GM12878 (cell line): ENCODE results near the gene STEAP2. TPM values are rescaled to one million over a fixed set of nuclear protein-coding genes. Genes with fewer than 3 reads are reported as not detected.

Experiments
- ATAC-seq: fragments of 200-7000 bp; cut with Tn5 transposase; 3 replicates; pipeline ENCODE4 v1.9.1; 2020; ENCODE audit warnings: mild to moderate bottlenecking, moderate library complexity
- BruUV-seq: library from RNA; stranded (reverse); fragments of 400-500 nt; replicated peaks from 2 replicates; lab custom pipeline; 2021; lab: Mats Ljungman, UMichigan
- CTCF ChIA-PET: fragments of 300-600 bp; sonication (Branson Sonifier 250); formaldehyde crosslinking; extraction: SDS; loops from one replicate; lab custom pipeline; 2021; ENCODE audit warnings: inconsistent platforms; lab: Yijun Ruan, JAX
- POLR2A ChIA-PET: fragments of 350-600 bp; formaldehyde crosslinking; extraction: SDS; loops from one replicate; lab custom pipeline; 2021; ENCODE audit warnings: inconsistent platforms; lab: Charles Lee
- RAD21 ChIA-PET: fragments of 300-600 bp; sonication (Branson Sonifier 250); formaldehyde crosslinking; loops from one replicate; lab custom pipeline; 2023; ENCODE audit warnings: antibody characterized with exemption; ENCODE audit not compliant: unreplicated experiment; lab: Charles Lee
- SMC1A ChIA-PET: fragments of 300-600 bp; sonication (Branson Sonifier 250); formaldehyde crosslinking; loops from one replicate; lab custom pipeline; 2023; ENCODE audit not compliant: unreplicated experiment, uncharacterized antibody; lab: Charles Lee
- DNase-seq: peaks from one replicate; pipeline ENCODE4 v3.0.0-alpha.2; 2011; ENCODE audit warnings: low read depth, low spot score
- FAIRE-seq: peaks from 3 replicates; lab custom pipeline; 2011; peaks lifted over from hg19 to GRCh38; lab: Jason Lieb, UNC
- H2AFZ ChIP-seq: 2 replicates; pipeline ENCODE4 v1.6.0; 2011; ENCODE audit warnings: low read depth, low read length, control low read depth; ENCODE audit not compliant: control insufficient read depth
- H3K27ac ChIP-seq: 2 replicates; pipeline ENCODE4 v1.5.1; 2011; ENCODE audit warnings: control low read depth; ENCODE audit not compliant: control insufficient read depth, insufficient read depth
- H3K27me3 ChIP-seq, 2 experiments: replicated peaks in 1 of 2; 2 replicates each; pipeline versions ENCODE4 v1.6.0 to v1.6.1; 2011; ENCODE audit warnings: low read length in 1 of 2; ENCODE audit not compliant: control insufficient read depth in 2 of 2, insufficient read depth in 2 of 2
- H3K36me3 ChIP-seq, 2 experiments: 2 replicates each; pipeline ENCODE4 v1.5.1; 2011; ENCODE audit warnings: low read length in 1 of 2; ENCODE audit not compliant: control insufficient read depth in 2 of 2, insufficient read depth in 2 of 2
- H3K4me1 ChIP-seq: 2 replicates; pipeline ENCODE4 v1.6.1; 2011; ENCODE audit warnings: mild to moderate bottlenecking, low read length, moderate library complexity, mixed read lengths; ENCODE audit not compliant: control insufficient read depth, insufficient read depth
- H3K4me2 ChIP-seq: 2 replicates; pipeline ENCODE4 v1.6.0; 2011; ENCODE audit warnings: control low read depth; ENCODE audit not compliant: control insufficient read depth, insufficient read depth
- H3K4me3 ChIP-seq: fragments of 200-600 bp; sonication (generic); 2 replicates; pipeline ENCODE4 v1.5.1; 2016
- H3K79me2 ChIP-seq: 2 replicates; pipeline ENCODE4 v1.6.0; 2011; ENCODE audit warnings: low read length; ENCODE audit not compliant: control insufficient read depth, insufficient read depth
- H3K9ac ChIP-seq: 2 replicates; pipeline ENCODE4 v1.8.0; 2011; ENCODE audit warnings: low read length, control low read depth, mixed read lengths; ENCODE audit not compliant: control insufficient read depth, insufficient read depth
- H3K9me3 ChIP-seq: replicated peaks from 3 replicates; pipeline ENCODE4 v1.5.1; 2011; ENCODE audit warnings: mild to moderate bottlenecking, low read length; ENCODE audit not compliant: control insufficient read depth, insufficient read depth
- H4K20me1 ChIP-seq: 2 replicates; pipeline ENCODE4 v1.6.0; 2011; ENCODE audit not compliant: control insufficient read depth, insufficient read depth
- ATF7 ChIP-seq: fragments of 450-650 bp; IDR thresholded peaks from 2 replicates; pipeline ENCODE4 v1.6.1; 2016; ENCODE audit warnings: low read depth, mild to moderate bottlenecking
- CBFB ChIP-seq: IDR thresholded peaks from 2 replicates; pipeline ENCODE4 v1.6.1; 2016; ENCODE audit warnings: antibody characterized with exemption, low read depth
- NR2F1 ChIP-seq: fragments of 450-650 bp; conservative IDR thresholded peaks from 2 replicates; pipeline ENCODE4 v1.6.1; 2017; ENCODE audit warnings: mild to moderate bottlenecking
- ZNF217 ChIP-seq: fragments of 450-650 bp; IDR thresholded peaks from 2 replicates; pipeline ENCODE4 v1.6.1; 2017; ENCODE audit warnings: antibody characterized with exemption, mild to moderate bottlenecking
- WGBS: methylation state at CpG from one replicate; pipeline ENCODE4 v1.1.6; 2016; ENCODE audit warnings: low lambda C conversion rate; ENCODE audit not compliant: insufficient replicate concordance, insufficient coverage; ENCODE audit errors: missing lambda C conversion rate; 5-methylcytosine and 5-hydroxymethylcytosine counted together
- in situ Hi-C: fragments of 300-500 bp; cut with MboI; formaldehyde crosslinking; loops from 9 replicates; pipeline ENCODE4 v1.14.3; 2018; ENCODE audit warnings: mixed read lengths
- intact Hi-C: fragments of 100-400 bp; cut with micrococcal nuclease; formaldehyde crosslinking; loops from one replicate; pipeline ENCODE4 v1.14.2; 2022; ENCODE audit not compliant: unreplicated experiment
- polyA plus RNA-seq, 11 experiments: library from polyadenylated mRNA; depleted of rRNA in 4 of 11; unstranded in 6 of 11; stranded (reverse) in 5 of 11; fragments of >200 nt; fragmentation: Nextera tagmentation in 4 of 11; fragmentation: Illumina TruSeq in 1 of 11; extraction: Ambion mirVana in 4 of 11; extraction: Trizol in 1 of 11; gene quantifications; 1 replicate in 1 of 11; 2 replicates in 10 of 11; pipeline versions ENCODE4 v1.2.1 to v1.2.3, GENCODE V29; 2011 to 2016; ENCODE audit warnings: inconsistent platforms in 2 of 11, missing spikeins in 2 of 11, low read depth in 1 of 11
- total RNA-seq, 4 experiments: library from RNA; depleted of rRNA in 3 of 4; stranded (reverse); fragments of >200 nt in 3 of 4; fragmentation: Illumina TruSeq in 1 of 4; extraction: Trizol in 1 of 4; gene quantifications; 2 replicates each; pipeline versions ENCODE4 v1.2.1 to v1.2.3, GENCODE V29; 2013 to 2021

The STEAP2 gene
- total and polyA plus RNA-seq, 10 of the 15 experiments (the other 5 are each of a cell fraction or from before 2014, with no cell fraction given) = 0.64 to 17.6 (median 1.8) TPM

- Histone ChIP-seq H4K20me1 (no peaks in the 10 kb centered on the region), H3K4me3 (no peak overlapping the region), H3K27me3 (peaks cover 1 to 13% of the 10 kb centered on the region in 2 experiments; a peak in 3 of 4 replicates), H3K36me3 (no peaks in the 10 kb centered on the region), H3K9me3 (no peaks in the 10 kb centered on the region), H3K9ac (no peak overlapping the region), H3K79me2 (no peaks in the 10 kb centered on the region), H3K27ac (no peak overlapping the region), H3K4me2 (no peak overlapping the region)
- intact Hi-C loops = no loop called here
- DNase-seq (no peak), ATAC-seq (peak; percentile 9; the same call in 1 of the 3 replicates)
- no TSS peak for BruUV-seq
- in situ Hi-C loops = no loop called here
- no peak for TF ChIP-seq NR2F1
- TF ChIP-seq, all 136 proteins: peak for 0
- SMC1A ChIA-PET = interaction anchor here (0.9 to 8.5 kb wide), 7 partner anchors 11 to 497 kb away, joined by 3 to 116 read pairs (median 3); no protein-coding TSS in a partner anchor
- POLR2A ChIA-PET = interaction anchor here (1.2 to 7.6 kb wide), 3 partner anchors 21 to 31 kb away, joined by 3 to 92 read pairs (median 4); partner anchors contain the start of gene CFAP69
- no peak overlapping the region for H2AFZ ChIP-seq
- WGBS = 23% methylated on average over 2 of the region's 2 CpGs
- CTCF ChIA-PET = interaction anchor here (0.9 to 1.0 kb wide), 3 partner anchors 26 to 52 kb away, joined by 3 to 4 read pairs (median 3); no protein-coding TSS in a partner anchor
- no peak for FAIRE-seq
- RAD21 ChIA-PET = interaction anchor here (1.0 to 8.1 kb wide), 6 partner anchors 9 to 39 kb away, joined by 3 to 90 read pairs (median 4); partner anchors contain the start of gene CFAP69
- H3K4me1 ChIP-seq = no peaks in the 10 kb centered on the region
Observed at GRCh38 chr7:90216771-90217170, 5.2 kb downstream of the STEAP2 start.

DNA sequence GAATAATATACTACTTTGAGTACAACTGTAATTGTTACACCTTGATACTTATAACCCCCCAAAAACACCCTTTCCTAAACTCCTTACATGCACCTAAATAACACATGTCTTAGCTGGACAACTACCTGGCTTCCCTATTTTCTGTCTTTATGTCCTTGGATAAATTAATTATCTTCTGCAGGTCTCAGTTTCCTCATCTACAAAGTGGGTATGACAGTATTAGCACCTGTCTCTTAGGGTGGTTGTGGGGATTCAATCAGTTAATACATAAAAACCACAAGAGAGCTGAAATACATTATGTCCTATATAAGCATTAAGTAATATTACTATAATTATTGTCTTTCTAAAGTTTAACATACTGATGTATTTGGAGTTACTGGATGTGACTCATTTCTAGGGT, 10.8 kb downstream of the STEAP2 start:
- ChIA-PET SMC1A (interaction anchor here (0.9 to 12.3 kb wide), 11 partner anchors 9 to 64 kb away, joined by 3 to 116 read pairs (median 7); partner anchors contain the start of gene STEAP2), CTCF (interaction anchor here (1.0 to 8.3 kb wide), 7 partner anchors 10 to 44 kb away, joined by 3 to 67 read pairs (median 7); partner anchors contain the start of gene STEAP2), POLR2A (interaction anchor here (1.2 to 5.7 kb wide), 7 partner anchors 10 to 56 kb away, joined by 3 to 40 read pairs (median 12); partner anchors contain the start of genes CFAP69 and STEAP2), RAD21 (interaction anchor here (1.2 to 4.5 kb wide), 8 partner anchors 10 to 68 kb away, joined by 3 to 63 read pairs (median 11); partner anchors contain the start of genes CFAP69, STEAP1 and STEAP2)
- H3K27ac ChIP-seq = no peak overlapping the region
- no peaks in the 10 kb centered on the region for H3K9me3 ChIP-seq
- ATAC-seq (peak; percentile 11; the same call in 1 of the 3 replicates), FAIRE-seq (no peak), DNase-seq (no peak)
- TF ChIP-seq ZNF217 (peak; percentile 54; the same call in 1 of the 2 replicates), ATF7 (no peak), CBFB (no peak)
- no peaks in the 10 kb centered on the region for H3K27me3 ChIP-seq
- H3K4me1 ChIP-seq = no peaks in the 10 kb centered on the region
- no TSS peak for BruUV-seq
- intact Hi-C loops = no loop called here
- no peaks in the 10 kb centered on the region for H3K36me3 ChIP-seq
- H3K79me2 ChIP-seq = no peaks in the 10 kb centered on the region
- no peak overlapping the region for H2AFZ ChIP-seq
- in situ Hi-C loops = no loop called here
- no peaks in the 10 kb centered on the region for H4K20me1 ChIP-seq
- no peak overlapping the region for H3K4me2 ChIP-seq
- H3K4me3 ChIP-seq = no peak overlapping the region
- no peak overlapping the region for H3K9ac ChIP-seq
